GM18870 (cell line): ENCODE results near the gene SFTPA2.
"Not testable (repeated sequence)": the region's sequence is repeated elsewhere in the genome, so short reads cannot be mapped to it uniquely, and the experiment has no call there.

Source experiments
- ATAC-seq: cut with Tn5 transposase; IDR thresholded peaks from one replicate; pipeline ENCODE4 v1.9.1; 2021; ENCODE audit warnings: moderate library complexity; ENCODE audit not compliant: unreplicated experiment

SFTPA2 gene

DNA sequence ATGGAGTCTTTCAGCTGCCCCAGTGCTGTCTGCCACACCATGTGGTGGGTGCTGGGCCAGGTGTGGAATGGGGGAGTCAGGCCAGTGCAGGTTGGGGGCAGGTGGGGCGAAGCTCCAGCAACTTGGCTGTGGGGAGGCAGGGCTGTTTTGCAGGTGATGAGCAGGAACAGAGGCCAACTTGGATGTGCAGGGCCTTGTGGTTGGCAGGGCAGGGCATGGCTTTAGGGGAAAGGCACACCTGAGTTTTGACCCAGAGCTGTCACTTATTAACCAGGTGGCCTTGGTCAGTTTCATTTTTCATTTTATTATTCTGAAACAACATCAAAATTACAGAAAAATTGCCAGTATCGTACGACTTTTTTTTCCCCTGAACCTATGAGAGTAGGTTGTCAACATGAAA, 1.1 kb upstream of the SFTPA2 start:
- ATAC-seq, result no peak

DNA sequence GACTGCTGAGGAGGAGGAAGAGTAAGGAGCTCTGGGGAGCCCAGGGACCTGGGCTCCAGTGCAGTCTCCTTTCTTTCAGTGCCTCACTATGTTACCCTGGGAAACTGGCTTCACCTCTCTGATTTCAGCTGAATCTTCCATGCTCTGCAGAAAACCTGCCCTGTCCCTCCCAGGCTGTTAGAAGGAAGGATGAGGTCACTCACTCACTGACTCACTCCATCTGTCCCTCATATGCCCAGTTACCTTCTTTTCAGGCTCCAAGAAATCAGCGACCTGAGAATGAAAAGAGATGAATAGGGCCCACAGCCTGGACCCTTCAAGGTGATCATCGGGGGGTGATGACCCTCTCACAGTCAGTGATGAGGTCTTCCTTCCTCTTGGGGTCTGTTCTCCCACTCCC, 481 bp downstream of the SFTPA2 start:
- no peak for ATAC-seq

DNA sequence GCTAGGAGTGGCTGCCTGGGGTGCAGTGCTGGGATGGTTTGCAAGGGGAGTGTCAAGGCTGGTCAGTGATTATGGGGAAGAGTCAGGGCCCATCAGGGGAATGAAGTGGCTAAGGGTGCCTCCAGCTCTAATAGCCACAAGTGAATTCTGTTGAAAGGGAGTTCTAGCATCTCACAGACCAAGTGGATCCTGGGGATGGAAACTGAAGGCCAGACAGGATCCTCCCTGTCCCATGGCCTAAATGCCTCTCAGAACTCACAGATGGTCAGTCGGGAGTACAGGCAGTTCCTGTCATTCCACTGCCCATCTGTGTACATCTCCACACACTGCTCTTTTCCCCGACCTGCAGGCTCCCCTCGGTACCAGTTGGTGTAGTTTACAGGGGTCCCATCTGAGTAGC, 3.2 kb downstream of the SFTPA2 start:
- not testable (repeated sequence) for ATAC-seq

DNA sequence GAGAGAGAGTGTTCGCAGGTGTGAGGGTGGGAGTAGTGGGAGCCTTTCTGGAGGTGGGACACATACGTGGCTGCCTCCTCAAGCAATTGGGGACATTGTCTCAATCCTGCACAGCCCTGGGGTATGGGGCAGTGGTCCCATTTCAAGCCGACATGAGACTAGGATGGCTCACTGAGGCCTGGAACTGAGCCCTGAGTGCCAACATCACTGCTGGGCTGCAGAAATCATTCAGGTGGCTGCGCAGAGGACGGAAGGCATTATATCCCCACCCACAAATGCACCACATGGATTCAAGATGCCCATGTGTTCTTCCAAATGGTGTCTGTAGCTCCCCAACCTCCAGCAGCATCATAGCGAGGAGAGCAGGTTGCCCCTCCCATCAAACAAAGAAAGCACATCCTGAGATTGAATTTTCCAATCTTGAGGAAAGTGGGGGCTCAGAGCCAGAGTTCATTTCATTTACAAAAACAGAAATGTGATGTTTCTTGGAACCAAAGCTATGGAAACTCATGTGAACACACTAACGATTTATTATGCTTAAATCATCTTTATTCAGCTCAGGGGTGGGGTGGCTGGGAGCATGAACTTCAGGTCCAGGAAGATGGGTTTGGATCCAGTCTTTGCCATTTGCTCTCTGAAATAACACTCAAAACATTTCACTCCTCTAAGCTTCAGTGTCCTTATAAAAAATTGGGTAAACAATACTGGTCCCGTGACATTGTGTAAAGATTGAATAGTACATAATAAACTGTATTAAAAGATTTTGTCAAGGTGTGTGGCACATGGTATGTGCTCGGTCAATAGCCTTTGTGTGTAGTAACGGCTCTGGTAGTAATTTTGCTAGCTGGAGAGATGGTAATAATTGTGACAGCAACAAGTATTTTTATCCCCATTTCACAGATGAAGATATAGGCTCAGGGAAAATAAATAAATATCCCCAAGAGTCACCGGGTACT, 4.6 kb downstream of the SFTPA2 start:
- ATAC-seq, result no peak

DNA sequence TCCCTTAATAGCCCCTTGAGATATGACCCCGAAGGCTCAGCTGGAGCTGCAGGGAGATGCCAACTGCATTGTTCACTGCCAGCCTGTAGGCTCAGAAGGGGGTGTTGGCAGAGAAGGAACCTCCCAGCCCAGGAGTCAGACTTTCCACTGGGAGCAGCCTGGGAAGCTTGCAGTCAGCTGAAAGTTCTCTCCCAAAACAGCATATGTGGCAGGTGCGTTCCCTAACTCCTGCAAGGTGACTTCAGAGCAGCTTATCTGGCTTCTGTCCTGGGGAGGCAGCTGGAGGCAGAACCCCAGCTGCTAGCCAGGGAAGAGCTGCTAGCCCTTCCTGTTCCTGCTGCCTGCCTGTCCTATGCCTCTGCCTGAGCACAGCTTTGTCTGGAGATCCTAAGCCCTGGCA, 8.1 kb downstream of the SFTPA2 start:
- ATAC-seq, result no peak

DNA sequence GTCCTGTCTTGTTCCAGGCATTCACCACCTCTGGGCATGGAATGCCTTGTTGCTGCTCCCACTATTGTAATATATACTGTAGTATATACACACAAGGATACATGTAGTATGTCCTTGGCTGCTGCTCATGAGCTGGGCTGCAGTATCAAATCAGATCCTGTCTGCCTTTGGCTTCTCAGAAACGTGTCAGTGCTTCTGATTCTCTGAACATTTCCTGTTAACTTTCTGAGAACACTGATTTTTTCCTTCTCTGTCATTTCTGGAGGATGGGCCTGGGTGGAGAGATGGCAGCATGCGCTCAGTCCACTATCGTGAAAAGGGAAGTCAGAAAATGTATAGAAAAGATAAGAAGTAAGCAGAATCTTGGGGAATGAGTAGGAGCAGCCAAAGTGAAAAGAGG, 12.2 kb downstream of the SFTPA2 start:
- no peak for ATAC-seq

DNA sequence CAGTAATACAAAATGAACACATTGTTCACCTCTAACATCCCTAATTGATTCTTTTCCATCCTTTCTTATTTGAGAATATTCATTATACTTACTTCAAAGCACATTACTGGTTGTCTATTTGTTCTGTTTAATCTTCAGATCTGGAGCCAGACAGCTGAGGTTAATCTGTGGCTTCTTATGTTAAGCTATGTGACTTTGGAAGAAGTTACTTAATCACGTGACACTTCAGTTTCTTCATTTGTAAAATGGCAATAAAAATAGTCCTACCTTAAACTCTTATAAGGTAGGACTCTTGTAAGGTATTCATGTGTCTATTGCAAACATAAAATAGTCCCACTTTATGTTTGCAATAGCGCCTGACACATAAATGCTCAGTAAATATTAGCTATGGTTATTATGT, 13.1 kb downstream of the SFTPA2 start:
- not testable (repeated sequence) for ATAC-seq

DNA sequence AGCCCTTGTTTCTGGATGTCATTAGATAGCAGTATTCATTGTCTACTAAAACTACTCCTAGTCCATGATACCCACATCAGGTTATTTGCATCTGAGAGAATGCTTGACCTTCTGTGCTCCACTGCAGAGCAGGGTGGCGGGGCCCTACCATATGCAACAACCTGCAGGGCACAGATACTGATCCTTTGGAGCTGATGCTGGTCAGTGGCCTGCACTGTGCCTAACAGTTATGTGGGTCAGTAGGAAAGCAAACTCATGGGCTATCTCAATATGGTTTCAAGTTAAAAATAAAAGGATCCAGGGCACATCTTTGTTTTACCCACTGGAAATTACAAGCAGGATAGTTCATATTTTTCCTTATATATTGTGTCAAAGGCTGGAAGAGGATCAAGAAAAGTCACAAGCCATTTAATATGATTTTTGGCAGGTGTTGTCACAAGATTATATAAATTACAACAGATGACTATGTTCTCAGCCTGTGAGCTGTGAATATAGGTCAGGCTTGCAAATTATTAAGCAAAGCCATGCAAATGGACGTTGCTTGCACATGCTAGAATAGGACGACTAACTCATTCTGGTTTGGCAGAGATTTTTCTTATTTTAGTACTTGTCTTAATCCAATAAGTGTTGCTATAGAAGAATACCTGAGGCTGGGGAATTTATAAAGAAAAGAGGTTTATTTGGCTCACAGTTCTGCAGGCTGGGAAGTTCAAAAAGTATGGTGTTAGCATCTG, 15.1 kb downstream of the SFTPA2 start:
- ATAC-seq, result not testable (repeated sequence)

DNA sequence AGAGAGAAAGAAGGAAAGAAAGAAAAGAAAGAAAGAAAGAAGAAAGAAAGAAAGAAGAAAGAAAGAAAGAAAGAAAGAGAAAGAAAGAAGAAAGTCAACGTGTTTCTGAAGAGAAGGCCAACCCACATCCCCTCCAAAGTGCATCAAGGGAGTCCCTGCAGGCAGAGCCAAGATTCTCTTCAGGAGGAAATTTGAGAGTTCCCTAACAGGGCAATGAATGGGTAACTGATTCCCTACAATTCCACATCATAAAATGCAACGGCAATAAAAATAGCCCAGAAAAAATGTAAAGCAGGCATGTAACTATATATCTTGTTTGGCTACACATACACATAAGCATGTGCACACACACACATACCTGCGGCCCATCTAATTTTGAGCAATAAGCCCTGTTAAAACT, 15.8 kb downstream of the SFTPA2 start:
- ATAC-seq, result not testable (repeated sequence)

DNA sequence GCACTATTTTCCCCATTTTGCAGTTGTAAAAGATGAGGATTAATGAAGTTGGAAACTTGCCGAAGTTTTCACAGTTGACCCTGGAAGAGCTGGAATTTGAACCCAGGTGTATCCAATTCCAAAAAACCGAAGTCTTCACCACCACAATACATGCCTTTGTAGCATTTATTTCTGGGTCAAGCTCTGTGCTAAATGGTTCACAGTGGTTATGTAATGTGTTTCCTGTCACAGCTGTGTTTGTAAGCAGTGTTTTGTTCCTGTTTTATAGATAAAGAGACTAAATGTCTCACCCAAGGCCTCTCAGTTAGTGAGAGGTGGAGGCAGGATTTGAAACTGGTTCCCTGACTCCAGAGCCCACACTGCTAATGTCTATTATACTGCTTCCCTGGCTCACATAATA, 17.6 kb downstream of the SFTPA2 start:
- no peak for ATAC-seq

DNA sequence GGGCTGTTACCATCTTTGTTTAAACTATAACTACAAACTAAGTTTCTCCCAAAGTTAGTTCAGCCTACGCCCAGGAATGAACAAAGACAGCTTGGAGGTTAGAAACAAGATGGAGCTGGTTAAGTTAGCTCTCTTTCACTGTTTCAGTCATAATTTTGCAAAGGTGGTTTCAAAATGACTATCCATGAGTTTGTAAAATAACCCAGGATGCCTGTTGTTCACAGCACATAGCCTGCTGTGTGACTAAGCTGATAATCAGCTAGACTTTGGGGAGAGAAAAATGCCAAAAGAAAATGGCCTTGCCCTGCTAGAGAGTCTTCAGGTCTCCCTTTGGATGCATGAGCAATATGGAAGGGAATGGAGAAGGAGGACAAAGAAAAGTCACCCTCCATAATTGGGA, 19.3 kb downstream of the SFTPA2 start:
- peak; percentile 92 for ATAC-seq

DNA sequence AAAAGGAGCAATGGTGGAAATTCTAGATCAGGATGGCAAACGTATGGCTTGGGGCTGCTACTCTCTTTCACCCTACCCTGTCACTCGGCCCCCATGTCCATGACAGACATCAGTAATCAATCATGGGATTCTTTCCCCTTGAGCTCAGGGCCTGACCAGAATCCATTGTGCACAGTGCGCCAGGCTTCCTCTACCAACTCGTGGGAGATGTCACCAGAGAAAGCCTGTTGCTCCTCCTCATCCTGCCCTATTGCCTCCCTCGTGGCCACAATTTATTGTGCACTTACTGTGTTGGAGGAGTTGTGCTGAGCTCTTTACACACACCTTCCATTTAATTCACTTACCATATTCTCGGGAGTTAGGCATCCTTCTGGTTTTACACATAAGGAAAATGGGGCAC, 21.9 kb downstream of the SFTPA2 start:
- ATAC-seq, result not testable (repeated sequence)

DNA sequence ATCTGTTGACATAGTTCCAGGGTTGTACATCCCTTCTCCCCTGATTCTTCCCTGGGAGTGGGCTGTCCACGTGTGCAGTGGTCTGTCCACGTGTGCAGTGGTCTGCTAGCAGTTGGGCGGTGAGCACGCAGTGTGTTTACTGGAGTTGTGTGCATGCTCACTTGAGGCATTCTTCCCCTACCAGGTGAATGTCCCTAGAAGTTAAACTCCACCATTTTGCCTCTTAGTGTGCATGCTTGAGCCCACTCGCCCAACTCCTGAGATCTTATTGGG, 26.4 kb downstream of the SFTPA2 start:
- not testable (repeated sequence) for ATAC-seq

DNA sequence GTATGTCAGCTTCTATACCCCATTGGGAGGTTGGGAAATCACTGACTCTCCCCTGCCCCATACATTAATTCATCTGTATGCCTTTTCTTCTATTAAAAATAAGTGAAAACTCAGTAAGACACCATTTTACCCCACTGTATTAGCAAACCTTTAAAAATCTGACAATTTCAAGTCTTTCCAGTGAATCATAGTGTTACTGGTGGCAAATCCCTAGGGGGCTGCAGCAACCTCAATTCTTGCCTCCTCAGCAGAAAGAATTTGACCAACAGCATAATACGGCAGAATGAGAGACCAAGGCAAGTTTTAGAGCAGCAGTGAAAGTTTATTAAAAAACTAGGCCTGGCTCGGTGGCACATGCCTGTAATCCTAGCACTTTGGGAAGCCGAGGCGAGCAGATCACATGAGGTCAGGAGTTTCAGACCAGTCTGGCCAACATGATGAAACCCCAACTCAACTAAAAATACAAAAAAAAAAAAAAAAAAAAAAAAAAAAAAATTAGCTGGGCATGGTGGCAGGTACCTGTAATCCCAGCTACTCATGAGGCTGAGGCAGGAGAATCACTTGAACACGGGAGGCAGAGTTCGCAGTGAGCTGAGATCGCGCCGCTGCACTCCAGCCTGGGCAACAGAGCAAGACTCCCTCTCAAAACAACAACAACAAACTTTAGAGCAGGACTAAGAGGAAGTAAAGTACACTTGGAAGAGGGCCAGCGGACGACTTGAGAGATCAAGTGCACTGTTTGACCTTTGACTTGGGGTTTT, 26.9 kb downstream of the SFTPA2 start:
- not testable (repeated sequence) for ATAC-seq

DNA sequence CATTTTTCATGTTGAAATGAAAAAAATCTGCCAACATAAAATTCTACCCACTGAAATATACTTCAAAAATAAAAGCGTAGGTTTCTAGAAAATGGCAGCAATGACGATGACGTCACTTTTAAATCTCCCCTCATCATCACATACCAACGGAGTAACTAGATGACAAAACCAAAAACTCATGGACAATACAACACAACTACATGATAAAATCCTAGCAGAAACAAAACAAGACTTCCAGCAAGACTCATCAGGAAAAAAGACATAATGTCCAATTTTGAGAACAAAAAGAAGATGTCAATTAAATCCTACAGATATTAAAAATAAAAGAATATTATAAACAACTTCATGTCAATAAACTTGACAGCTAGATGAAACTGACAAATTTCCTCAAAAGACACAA, 31.9 kb downstream of the SFTPA2 start:
- ATAC-seq, result not testable (repeated sequence)

DNA sequence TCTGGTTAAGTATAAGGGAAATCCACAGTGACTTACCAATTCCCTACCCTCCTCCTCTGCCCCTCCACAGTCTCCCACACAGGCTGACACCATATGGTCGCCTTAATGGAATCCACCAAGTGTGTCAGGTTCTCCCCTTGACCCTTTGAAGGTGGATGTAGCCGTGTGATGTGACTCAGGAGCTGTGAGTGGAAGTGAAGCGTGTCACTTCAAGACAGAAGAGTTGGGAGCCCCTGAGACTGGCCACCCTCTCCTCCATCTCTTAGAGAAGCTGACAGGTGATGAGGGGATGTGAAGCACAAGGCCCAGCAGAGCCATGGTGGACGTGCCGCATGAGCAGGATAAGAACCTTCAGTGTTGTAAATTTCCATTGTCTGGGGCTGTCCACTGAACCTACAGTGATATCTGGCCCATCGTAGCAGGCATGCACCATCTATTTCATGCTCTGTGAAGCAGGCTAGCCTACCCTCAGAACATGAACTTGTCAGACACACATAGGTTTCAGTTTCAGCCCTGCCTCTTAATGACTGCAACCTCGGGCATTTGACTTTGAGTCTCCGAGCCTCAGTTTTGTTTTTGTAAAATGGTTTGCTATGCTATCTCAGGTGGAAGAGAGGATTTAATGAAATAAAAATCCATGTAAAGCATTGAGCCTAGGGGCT, 35.0 kb downstream of the SFTPA2 start:
- peak; percentile 84 for ATAC-seq

DNA sequence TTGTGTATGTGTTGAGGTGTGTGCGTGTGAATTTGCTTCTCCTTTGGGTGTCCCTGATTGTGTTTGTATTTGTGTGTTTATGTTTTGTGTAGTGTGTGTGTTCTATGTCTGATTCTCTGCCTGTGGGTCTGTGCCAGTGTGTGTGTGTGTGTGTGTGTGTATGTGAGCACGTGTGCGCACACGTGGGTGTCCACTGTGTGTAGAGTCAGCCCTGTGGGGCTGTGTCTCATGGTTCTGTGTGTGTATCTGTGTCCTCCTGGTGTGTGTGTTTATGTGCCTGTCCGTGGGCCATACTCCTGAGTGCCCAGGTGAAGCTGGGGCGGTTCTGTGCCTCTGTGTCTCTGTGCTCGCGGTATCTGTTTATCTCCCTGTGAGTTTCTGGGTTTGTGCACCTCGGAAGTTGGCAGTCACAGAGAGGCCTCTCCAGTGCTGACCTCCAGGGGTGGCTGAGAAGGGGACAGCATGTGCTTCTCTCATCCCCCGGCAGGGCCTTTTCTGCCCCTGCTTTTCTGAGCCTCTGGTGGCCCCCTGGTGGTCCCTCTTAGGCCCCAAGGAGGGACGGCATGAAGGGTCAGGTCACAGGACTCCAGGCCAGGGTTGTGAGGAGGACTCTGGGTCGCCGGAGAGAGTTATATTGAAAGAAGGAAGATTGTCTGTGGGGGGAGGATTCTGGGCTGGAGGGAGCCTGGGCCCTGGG, 36.9 kb downstream of the SFTPA2 start:
- ATAC-seq, result not testable (repeated sequence)

DNA sequence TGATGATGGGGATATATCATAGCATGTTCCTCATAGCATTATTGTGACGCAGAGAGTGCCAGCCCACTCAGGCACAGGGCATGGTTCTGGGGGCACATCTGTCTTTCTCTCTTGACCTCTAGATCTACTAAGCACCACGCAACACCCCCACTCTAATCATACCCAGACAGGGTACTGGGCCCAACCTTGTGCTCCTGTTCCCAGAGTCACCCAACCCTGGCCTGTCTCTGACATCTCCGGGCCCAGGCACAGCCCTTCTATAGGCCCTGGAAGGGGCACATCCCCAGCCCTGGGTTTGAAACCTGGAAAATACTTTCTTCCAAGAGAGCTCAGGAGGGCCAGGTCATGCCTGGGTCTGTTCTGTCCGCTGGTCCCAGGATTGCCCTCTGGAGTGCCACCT, 37.7 kb downstream of the SFTPA2 start:
- ATAC-seq, result not testable (repeated sequence)

DNA sequence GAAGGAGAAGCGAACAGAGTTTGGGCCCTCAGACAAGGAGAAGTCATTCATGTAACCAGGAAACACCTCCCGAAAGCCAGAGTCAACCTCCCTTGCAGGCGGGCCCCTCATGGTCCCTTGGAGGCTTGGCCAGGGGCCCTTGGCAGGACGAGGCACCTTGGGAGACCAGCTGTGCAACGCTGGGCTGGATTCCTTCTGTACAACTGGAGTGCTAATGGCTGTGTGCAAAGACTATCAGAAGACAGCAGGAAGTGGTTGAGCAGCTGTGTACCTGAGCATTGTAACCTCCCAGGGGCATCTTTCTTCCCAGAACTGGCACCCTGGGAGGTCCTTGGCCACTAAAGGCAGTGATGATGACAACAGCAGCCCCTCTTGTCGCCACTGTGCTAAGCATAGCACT, 38.5 kb downstream of the SFTPA2 start:
- ATAC-seq, result not testable (repeated sequence)

DNA sequence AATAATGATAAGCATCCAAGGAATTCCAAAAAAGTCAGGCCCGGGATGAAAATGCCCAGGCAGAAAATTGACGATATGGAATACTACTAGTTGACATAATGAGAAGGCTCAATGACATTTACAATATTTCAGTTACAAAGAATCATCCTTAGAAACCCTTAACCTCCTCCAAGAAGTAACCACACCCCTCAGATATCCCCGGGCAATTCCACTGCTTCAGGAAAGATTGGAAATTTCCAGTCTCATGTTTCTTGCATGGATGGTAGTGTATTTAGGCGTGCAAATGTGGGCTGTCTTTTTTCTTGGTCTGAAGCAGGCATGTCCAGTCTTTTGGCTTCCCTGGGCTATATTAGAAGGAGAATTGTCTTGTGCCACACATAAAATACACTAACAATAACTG, 42.6 kb downstream of the SFTPA2 start:
- not testable (repeated sequence) for ATAC-seq
